ENCODE data around the gene UMODL1.

UMODL1 gene

DNA sequence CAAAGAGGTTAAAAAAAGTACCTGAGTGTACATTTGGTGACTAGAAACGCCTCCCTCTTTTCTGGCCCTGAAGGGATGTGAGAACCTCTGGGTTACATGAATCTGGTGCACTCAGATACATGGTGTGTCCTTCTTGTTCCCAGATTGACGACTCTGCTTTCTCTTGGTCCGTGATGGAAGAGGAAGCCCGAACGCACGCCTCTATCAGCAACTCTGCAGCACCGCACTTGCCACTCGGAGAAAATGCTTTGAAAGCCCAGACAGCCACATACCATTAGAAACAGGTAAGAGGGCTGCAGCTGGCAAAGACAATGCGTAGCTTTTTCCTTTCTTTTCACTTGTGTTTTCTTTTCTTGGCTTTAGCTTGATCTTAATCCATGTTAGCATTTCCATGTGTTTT lies 39.9 kb upstream of the UMODL1 start:
- H3K4me1 Mint-ChIP-seq: peaks cover 19% of the 10 kb centered on the region
- DNase-seq: no peak
- H3K27me3 Mint-ChIP-seq (ENCODE audit: low read depth, poor library complexity): peaks cover 13% of the 10 kb centered on the region
- H3K9me3 Mint-ChIP-seq: peaks cover 18% of the 10 kb centered on the region
- no peaks in the 10 kb centered on the region for H3K36me3 Mint-ChIP-seq (ENCODE audit: low read depth)
- TF ChIP-seq CTCF (IDR thresholded peaks at IDR 0.05): no peak
- no peak overlapping the region for H3K27ac Mint-ChIP-seq
- no peak overlapping the region for H3K4me3 Mint-ChIP-seq

DNA sequence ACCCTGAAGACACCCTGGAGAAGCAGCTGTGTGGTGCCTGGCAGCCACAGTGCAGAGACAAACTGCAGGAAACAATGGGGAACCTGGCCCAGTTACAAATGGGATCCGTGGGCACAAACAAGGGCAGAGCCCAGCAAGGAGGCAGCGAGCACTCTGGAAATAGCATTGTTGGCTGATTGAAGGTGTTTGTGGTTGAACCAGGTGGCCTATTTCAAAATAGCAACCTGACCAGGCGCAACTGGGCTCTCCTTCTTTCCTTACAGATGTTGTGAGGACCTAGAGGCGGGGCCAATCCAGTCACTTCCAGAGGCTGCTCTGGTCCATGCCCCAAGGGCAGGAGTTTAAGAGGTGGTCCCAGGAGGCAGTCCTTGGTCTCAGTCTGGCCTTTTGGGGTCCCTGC lies 39.3 kb upstream of the UMODL1 start:
- H3K4me3 Mint-ChIP-seq: no peak overlapping the region
- H3K27ac Mint-ChIP-seq: no peak overlapping the region
- H3K27me3 Mint-ChIP-seq (ENCODE audit: low read depth, poor library complexity): peaks cover 13% of the 10 kb centered on the region
- no peak for DNase-seq
- H3K36me3 Mint-ChIP-seq (ENCODE audit: low read depth): no peaks in the 10 kb centered on the region
- no peak for TF ChIP-seq CTCF (IDR thresholded peaks at IDR 0.05)
- H3K9me3 Mint-ChIP-seq: peaks cover 23% of the 10 kb centered on the region
- H3K4me1 Mint-ChIP-seq: peaks cover 13% of the 10 kb centered on the region

DNA sequence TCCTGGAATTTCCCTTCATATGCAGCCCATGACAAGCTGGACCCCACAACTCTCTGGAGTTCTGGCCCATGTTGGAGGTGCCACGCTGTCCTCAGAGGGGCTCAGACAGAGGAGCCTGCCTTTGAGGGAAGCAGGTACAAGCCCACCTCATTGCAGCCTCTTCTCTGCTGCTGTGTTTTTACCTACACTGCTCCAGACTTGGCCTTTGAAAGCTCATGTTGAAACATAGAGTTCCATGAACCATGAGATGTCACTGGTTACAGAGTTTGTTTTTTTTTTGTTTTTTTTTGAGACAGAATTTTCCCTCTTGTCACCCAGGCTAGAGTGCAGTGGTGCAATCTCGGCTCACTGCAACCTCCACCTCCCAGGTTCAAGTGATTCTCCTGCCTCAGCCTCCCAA lies 38.9 kb upstream of the UMODL1 start:
- no peak overlapping the region for H3K4me3 Mint-ChIP-seq
- no peak for TF ChIP-seq CTCF (IDR thresholded peaks at IDR 0.05)
- no peaks in the 10 kb centered on the region for H3K36me3 Mint-ChIP-seq (ENCODE audit: low read depth)
- H3K4me1 Mint-ChIP-seq: peaks cover 9% of the 10 kb centered on the region
- DNase-seq: no peak
- peaks cover 13% of the 10 kb centered on the region for H3K27me3 Mint-ChIP-seq (ENCODE audit: low read depth, poor library complexity)
- H3K9me3 Mint-ChIP-seq: peaks cover 23% of the 10 kb centered on the region
- no peak overlapping the region for H3K27ac Mint-ChIP-seq

DNA sequence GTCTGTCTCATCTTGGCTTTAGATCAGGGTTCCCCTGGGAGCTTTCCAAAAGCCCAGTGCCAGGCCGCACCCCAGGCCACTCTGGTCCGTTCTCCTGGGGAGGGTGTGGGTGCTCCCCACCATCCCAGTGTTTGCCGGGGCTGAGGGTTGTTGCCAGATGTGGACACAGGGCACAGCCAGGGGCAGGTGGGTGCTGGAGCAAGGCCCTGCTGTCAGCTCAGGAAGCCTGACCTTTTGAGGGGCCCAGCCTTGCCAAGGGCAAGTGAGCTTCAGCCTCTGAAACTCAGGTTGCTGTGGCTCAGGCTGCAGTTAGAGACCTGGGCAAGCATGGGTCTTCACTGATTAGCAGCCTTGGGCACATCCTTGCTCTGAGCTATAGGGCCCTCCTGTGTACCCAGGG lies 38.1 kb upstream of the UMODL1 start:
- Mint-ChIP-seq H3K9me3 (peaks cover 27% of the 10 kb centered on the region), H3K27me3 (ENCODE audit: low read depth, poor library complexity) (peaks cover 13% of the 10 kb centered on the region), H3K27ac (no peak overlapping the region), H3K36me3 (ENCODE audit: low read depth) (no peaks in the 10 kb centered on the region), H3K4me3 (no peak overlapping the region), H3K4me1 (peaks cover 7% of the 10 kb centered on the region)
- TF ChIP-seq CTCF (IDR thresholded peaks at IDR 0.05): no peak
- DNase-seq: no peak

GRCh38 chr21:42036313-42036712 lies 34.8 kb upstream of the UMODL1 start:
- H3K27me3 Mint-ChIP-seq (ENCODE audit: low read depth, poor library complexity): peaks cover 11% of the 10 kb centered on the region
- H3K4me3 Mint-ChIP-seq: no peak overlapping the region
- H3K4me1 Mint-ChIP-seq: peaks cover 22% of the 10 kb centered on the region
- DNase-seq: no peak
- peaks cover 39% of the 10 kb centered on the region for H3K9me3 Mint-ChIP-seq
- peaks cover 4% of the 10 kb centered on the region for H3K36me3 Mint-ChIP-seq (ENCODE audit: low read depth)
- H3K27ac Mint-ChIP-seq: no peak overlapping the region
- TF ChIP-seq CTCF (IDR thresholded peaks at IDR 0.05): no peak

- H3K4me3 Mint-ChIP-seq: no peak overlapping the region
- H3K27ac Mint-ChIP-seq: no peak overlapping the region
- peaks cover 39% of the 10 kb centered on the region for H3K9me3 Mint-ChIP-seq
- H3K4me1 Mint-ChIP-seq: peaks cover 22% of the 10 kb centered on the region
- peaks cover 11% of the 10 kb centered on the region for H3K27me3 Mint-ChIP-seq (ENCODE audit: low read depth, poor library complexity)
- no peak for DNase-seq
- H3K36me3 Mint-ChIP-seq (ENCODE audit: low read depth): peaks cover 4% of the 10 kb centered on the region
- TF ChIP-seq CTCF (IDR thresholded peaks at IDR 0.05): no peak
Measured at GRCh38 chr21:42037516-42037915, 33.6 kb upstream of the UMODL1 start.
